Neural progenitor cell (in vitro differentiated cells): ENCODE data around the gene WFIKKN1. TPM values are rescaled to one million over a fixed set of nuclear protein-coding genes. Genes with fewer than 3 reads are reported as not detected.

Experiments
- DNase-seq: peaks from one replicate; pipeline ENCODE4 v3.0.0-alpha.2; 2016; ENCODE audit warnings: low spot score
- H2AFZ ChIP-seq: fragments of 200-600 bp; sonication (generic); replicated peaks from 2 replicates; pipeline ENCODE4 v1.6.1; 2016; ENCODE audit warnings: antibody characterized with exemption
- H3F3A ChIP-seq: fragments of 200-600 bp; sonication (generic); 2 replicates; pipeline ENCODE4 v1.6.1; 2016; ENCODE audit warnings: antibody characterized with exemption, low read depth
- H3K27ac ChIP-seq: fragments of 200-600 bp; sonication (generic); 2 replicates; pipeline ENCODE4 v1.5.1; 2016; ENCODE audit warnings: mild to moderate bottlenecking
- H3K27me3 ChIP-seq: fragments of 200-600 bp; sonication (generic); 2 replicates; pipeline ENCODE4 v1.6.1; 2016; ENCODE audit warnings: mild to moderate bottlenecking, moderate library complexity
- H3K36me3 ChIP-seq: fragments of 200-600 bp; sonication (generic); 2 replicates; pipeline ENCODE4 v1.5.1; 2016
- H3K4me1 ChIP-seq: fragments of 200-600 bp; sonication (generic); 2 replicates; pipeline ENCODE4 v1.6.1; 2016; ENCODE audit warnings: mixed run types
- H3K4me2 ChIP-seq: fragments of 200-600 bp; sonication (generic); 2 replicates; pipeline ENCODE4 v1.6.1; 2016
- H3K4me3 ChIP-seq: fragments of 200-600 bp; sonication (generic); 2 replicates; pipeline ENCODE4 v1.5.1; 2016
- H3K79me2 ChIP-seq: fragments of 200-600 bp; sonication (generic); 2 replicates; pipeline ENCODE4 v1.6.1; 2016; ENCODE audit warnings: low read depth
- H3K9ac ChIP-seq: fragments of 200-600 bp; sonication (generic); 2 replicates; pipeline ENCODE4 v1.6.1; 2016
- H3K9me3 ChIP-seq: fragments of 200-600 bp; sonication (generic); 2 replicates; pipeline ENCODE4 v1.5.1; 2016; ENCODE audit warnings: low read depth
- H4K20me1 ChIP-seq: fragments of 200-600 bp; sonication (generic); 2 replicates; pipeline ENCODE4 v1.6.1; 2016; ENCODE audit warnings: low read depth
- H3K27ac Mint-ChIP-seq: 3 replicates; pipeline ENCODE4 v1.8.0; 2021; ENCODE audit warnings: mixed read lengths
- H3K27me3 Mint-ChIP-seq: 2 replicates; pipeline ENCODE4 v1.8.0; 2022; ENCODE audit warnings: low read depth, mild to moderate bottlenecking, inconsistent platforms, moderate library complexity, mixed read lengths; ENCODE audit not compliant: insufficient read depth
- H3K36me3 Mint-ChIP-seq: 3 replicates; pipeline ENCODE4 v1.8.0; 2021; ENCODE audit warnings: mixed read lengths
- H3K4me1 Mint-ChIP-seq: 3 replicates; pipeline ENCODE4 v1.8.0; 2021; ENCODE audit warnings: mixed read lengths
- H3K4me3 Mint-ChIP-seq: 3 replicates; pipeline ENCODE4 v1.8.0; 2021; ENCODE audit warnings: mild to moderate bottlenecking, moderate library complexity, mixed read lengths
- H3K9me3 Mint-ChIP-seq: 3 replicates; pipeline ENCODE4 v1.8.0; 2020; ENCODE audit warnings: mixed read lengths
- EZH2 ChIP-seq: fragments of 200-600 bp; sonication (generic); IDR thresholded peaks from 2 replicates; pipeline ENCODE4 v1.6.1; 2017; ENCODE audit warnings: antibody characterized with exemption, mild to moderate bottlenecking, moderate library complexity
- EZH2phosphoT487 ChIP-seq: fragments of 200-600 bp; sonication (generic); IDR thresholded peaks from 2 replicates; pipeline ENCODE4 v1.6.1; 2017; ENCODE audit warnings: antibody characterized with exemption
- total RNA-seq: library from RNA; depleted of rRNA; stranded (reverse); fragments of >200 nt; gene quantifications from 2 replicates; pipeline ENCODE4 v1.2.3, GENCODE V29; 2015; ENCODE audit warnings: low replicate concordance
- TF ChIP-seq, protein P1 (sequence below): fragments of 200-600 bp; sonication (generic); IDR thresholded peaks from 2 replicates; pipeline ENCODE4 v1.5.1; 2017; ENCODE audit warnings: antibody characterized with exemption, mild to moderate bottlenecking

Gene WFIKKN1
- total RNA-seq, 1 donor from 2014 or later = 5.9 TPM

- H3K27ac ChIP-seq = no peak overlapping the region
- Mint-ChIP-seq H3K9me3 (peaks cover 9% of the 10 kb centered on the region), H3K27me3 (peaks cover 13% of the 10 kb centered on the region), H3K36me3 (peaks cover 16% of the 10 kb centered on the region), H3K4me1 (peaks cover 14% of the 10 kb centered on the region), H3K27ac (no peak overlapping the region), H3K4me3 (no peak overlapping the region)
- no peak overlapping the region for H3K9ac ChIP-seq
- H3K36me3 ChIP-seq = no peaks in the 10 kb centered on the region
- no peak for DNase-seq
- H4K20me1 ChIP-seq = peaks cover 11% of the 10 kb centered on the region
- no peak overlapping the region for H3K4me3 ChIP-seq
- TF ChIP-seq, protein P1, sequence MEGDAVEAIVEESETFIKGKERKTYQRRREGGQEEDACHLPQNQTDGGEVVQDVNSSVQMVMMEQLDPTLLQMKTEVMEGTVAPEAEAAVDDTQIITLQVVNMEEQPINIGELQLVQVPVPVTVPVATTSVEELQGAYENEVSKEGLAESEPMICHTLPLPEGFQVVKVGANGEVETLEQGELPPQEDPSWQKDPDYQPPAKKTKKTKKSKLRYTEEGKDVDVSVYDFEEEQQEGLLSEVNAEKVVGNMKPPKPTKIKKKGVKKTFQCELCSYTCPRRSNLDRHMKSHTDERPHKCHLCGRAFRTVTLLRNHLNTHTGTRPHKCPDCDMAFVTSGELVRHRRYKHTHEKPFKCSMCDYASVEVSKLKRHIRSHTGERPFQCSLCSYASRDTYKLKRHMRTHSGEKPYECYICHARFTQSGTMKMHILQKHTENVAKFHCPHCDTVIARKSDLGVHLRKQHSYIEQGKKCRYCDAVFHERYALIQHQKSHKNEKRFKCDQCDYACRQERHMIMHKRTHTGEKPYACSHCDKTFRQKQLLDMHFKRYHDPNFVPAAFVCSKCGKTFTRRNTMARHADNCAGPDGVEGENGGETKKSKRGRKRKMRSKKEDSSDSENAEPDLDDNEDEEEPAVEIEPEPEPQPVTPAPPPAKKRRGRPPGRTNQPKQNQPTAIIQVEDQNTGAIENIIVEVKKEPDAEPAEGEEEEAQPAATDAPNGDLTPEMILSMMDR = no peak
- TF ChIP-seq EZH2phosphoT487 = no peak
- H3F3A ChIP-seq = peaks cover 1% of the 10 kb centered on the region
- no peaks in the 10 kb centered on the region for H3K79me2 ChIP-seq
- no peak overlapping the region for H2AFZ ChIP-seq
- H3K27me3 ChIP-seq = no peaks in the 10 kb centered on the region
- H3K4me2 ChIP-seq = no peak overlapping the region
- no peaks in the 10 kb centered on the region for H3K4me1 ChIP-seq
- H3K9me3 ChIP-seq = no peaks in the 10 kb centered on the region
Observed at GRCh38 chr16:616733-617586, 13.8 kb upstream of the WFIKKN1 start.

DNA sequence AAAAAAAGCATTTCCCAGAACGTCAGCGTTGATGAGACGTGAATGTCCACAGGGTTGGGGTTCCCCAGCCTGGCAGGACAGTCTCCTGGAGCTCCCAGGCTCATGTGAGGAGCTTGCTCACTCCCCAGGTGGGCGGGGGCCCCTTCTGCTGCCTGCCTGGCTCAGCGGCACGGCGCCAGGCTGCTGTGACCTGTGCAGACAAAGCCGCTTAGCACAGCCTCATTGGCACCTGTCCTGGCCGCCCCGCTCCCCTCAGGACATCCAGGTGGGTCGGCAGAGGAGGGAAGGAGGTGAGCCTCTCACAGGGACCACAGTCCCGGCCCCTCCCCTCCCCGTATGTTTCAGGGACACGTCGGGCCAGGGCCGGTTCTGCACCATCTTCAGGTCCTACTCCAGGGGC is 12.9 kb upstream of the WFIKKN1 start:
- Mint-ChIP-seq H3K27ac (no peak overlapping the region), H3K4me1 (peaks cover 15% of the 10 kb centered on the region), H3K27me3 (peaks cover 13% of the 10 kb centered on the region), H3K36me3 (peaks cover 16% of the 10 kb centered on the region), H3K4me3 (no peak overlapping the region), H3K9me3 (peaks cover 9% of the 10 kb centered on the region)
- TF ChIP-seq EZH2phosphoT487 (no peak), EZH2 (no peak)
- TF ChIP-seq, protein P1 = no peak
- DNase-seq = no peak
- Histone ChIP-seq H3K4me3 (no peak overlapping the region), H4K20me1 (peaks cover 13% of the 10 kb centered on the region), H2AFZ (no peak overlapping the region), H3K9me3 (no peaks in the 10 kb centered on the region), H3K27ac (no peak overlapping the region), H3K36me3 (no peaks in the 10 kb centered on the region), H3K79me2 (no peaks in the 10 kb centered on the region), H3F3A (peaks cover 5% of the 10 kb centered on the region), H3K9ac (no peak overlapping the region), H3K4me1 (no peaks in the 10 kb centered on the region), H3K27me3 (no peaks in the 10 kb centered on the region), H3K4me2 (no peak overlapping the region)

GRCh38 chr16:619476-620100 is 11.2 kb upstream of the WFIKKN1 start:
- Histone ChIP-seq H3K9me3 (no peaks in the 10 kb centered on the region), H3K4me3 (no peak overlapping the region), H3K4me2 (no peak overlapping the region), H3K27ac (no peak overlapping the region), H4K20me1 (peaks cover 13% of the 10 kb centered on the region), H3K36me3 (no peaks in the 10 kb centered on the region), H3K27me3 (no peaks in the 10 kb centered on the region), H3K79me2 (no peaks in the 10 kb centered on the region), H3F3A (peaks cover 5% of the 10 kb centered on the region), H3K4me1 (no peaks in the 10 kb centered on the region), H3K9ac (no peak overlapping the region), H2AFZ (no peak overlapping the region)
- peaks cover 8% of the 10 kb centered on the region for H3K36me3 Mint-ChIP-seq
- H3K27me3 Mint-ChIP-seq = peaks cover 7% of the 10 kb centered on the region
- no peak overlapping the region for H3K4me3 Mint-ChIP-seq
- TF ChIP-seq, protein P1 = no peak
- TF ChIP-seq EZH2phosphoT487 (no peak), EZH2 (no peak)
- DNase-seq = no peak
- no peaks in the 10 kb centered on the region for H3K9me3 Mint-ChIP-seq
- H3K4me1 Mint-ChIP-seq = peaks cover 21% of the 10 kb centered on the region
- H3K27ac Mint-ChIP-seq = no peak overlapping the region
